HG03039 (cell line): ENCODE data around the gene MOAP1.
"Not testable (repeated sequence)": the region's sequence is repeated elsewhere in the genome, so short reads cannot be mapped to it uniquely, and the experiment has no call there.

Source experiments
- ATAC-seq: cut with Tn5 transposase; IDR thresholded peaks from one replicate; pipeline ENCODE4 v1.9.1; 2021; ENCODE audit warnings: mild to moderate bottlenecking, moderate library complexity; ENCODE audit not compliant: unreplicated experiment

Gene MOAP1

DNA sequence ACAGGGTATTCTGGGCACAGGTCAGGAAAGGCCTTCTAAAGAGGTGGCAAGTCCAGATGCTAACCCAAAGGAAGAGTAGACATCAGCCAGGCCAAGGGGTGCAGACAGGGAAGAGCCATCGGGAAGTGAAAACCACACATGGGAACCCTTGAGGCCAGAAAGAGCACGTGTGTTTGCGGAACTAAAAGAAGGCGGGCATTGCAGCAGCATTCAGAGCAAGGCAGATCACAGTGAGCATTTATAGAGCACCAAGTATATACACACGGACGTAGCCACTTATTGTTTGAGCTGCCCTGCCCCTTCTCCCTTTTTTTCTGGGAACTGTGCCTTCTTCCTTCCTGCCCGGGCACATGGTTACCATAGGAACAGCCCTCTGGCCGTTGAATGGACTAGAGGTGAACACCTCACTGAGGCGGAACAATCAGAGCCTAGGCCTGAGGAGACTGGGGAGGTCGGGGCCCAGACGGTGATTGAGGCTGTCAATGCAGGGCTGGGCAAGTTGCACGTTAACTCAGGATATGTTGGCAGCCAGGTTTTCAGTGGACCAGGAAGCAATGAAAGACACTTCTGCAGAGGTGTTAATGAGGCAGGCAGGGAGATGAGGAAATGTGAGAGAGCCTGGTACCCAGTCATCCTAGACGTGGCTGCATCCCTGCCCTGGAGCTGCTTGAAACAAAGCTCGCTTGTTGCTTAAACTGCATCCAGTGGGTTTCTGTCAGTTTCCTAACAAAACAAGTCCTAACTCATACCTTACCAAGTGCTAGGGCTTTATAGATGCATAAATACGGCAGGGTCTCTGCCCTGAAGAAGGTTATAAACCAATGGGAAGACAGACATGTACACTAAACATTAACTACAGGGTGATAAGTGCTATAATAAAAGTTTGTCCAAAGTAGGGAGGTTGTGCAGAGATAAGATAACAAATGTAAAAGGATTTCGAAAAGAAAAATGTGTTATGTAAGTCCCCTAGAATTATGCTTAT, 34.2 kb downstream of the MOAP1 start:
- no peak for ATAC-seq

DNA sequence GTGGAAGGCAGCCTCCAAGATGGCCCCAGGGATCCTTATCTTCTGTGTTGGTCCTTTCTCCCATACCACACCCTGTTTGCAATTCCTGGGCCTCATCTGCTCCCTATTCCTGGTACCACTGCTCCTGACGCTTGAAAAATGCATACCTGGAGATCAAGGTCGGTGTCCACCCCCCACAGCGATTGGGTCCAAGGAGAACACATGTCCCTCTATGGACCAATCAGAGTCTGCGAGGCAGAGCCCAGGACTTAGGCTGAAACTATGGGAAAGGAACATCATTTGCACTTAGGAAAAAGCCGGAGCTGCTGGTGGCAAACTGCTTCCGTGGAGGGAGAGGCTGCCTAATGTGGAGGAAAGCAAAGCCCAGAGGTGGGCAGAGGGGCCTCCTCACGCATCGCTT, 35.7 kb downstream of the MOAP1 start:
- no peak for ATAC-seq

DNA sequence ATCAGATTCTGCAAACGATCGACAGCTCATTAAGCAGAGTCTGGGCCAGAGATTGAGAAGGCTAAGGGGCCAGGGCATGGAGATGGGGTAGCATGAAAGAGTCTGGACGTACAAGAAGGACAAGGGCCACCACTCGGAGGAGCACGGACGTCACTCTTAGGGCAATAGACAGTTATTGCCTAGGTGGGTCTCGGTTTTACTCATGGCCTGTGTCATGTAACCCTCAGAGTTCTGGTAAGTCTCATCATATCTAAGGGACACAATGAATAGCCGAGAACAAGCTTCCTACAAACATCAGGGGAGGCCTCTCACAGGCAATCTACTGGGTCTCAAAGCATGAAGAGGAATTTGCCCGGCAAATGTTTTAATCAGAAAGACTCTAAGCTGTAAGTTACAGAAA, 38.6 kb downstream of the MOAP1 start:
- ATAC-seq: no peak

DNA sequence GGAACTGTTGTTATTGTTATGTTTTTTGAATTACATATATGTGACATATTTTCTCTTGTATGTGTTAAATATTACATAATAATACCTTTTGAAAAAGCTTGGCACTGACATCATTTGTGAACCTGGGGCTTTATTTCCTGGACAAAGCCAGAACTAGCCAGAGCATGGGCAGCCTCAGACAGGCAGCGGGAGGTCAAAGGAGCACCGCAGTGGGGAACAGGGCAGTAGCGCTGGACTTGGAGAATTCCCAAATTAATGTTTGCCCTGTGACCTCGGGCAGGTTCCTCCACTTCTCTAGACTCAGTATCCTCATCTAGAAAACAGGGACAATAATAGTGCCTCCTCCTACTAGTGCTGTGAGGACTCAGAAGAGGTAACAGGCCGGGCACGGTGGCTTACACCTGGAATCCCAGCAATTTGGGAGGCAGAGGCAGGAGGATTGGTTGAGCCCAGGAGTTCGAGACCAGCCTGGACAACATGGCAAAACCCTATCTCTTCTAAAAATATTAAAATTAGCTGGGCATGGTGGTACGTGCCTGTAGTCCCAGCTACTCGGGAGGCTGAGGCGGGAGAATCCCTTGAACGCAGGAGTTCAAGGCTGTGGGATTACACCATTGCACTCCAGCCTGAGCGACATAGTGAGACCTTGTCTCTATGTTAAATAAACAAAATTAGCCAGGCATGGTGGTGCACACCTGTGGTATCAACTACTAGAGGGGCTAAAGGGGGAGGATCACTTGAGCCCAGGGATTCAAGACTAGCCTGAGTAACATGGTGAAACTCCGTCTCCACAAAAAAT, 41.6 kb downstream of the MOAP1 start:
- ATAC-seq: no peak

DNA sequence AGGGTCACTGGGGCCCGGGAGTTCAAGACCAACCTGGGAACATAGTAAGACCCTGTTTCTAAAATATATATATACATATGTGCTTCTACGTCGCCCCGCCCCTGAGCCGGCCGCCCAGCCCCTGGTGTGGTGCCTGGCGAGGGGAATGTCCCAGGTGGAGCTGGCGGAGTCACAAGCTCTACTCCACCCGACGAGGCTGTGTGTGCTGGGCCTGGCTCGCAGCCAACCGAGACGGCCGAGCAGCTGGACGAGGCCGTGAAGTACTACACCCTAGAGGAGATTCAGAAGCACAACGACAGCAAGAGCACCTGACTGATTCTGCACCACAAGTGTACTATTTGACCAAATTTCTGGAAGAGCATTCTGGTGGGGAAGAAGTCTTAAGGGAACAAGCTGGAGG, 46.8 kb downstream of the MOAP1 start:
- no peak for ATAC-seq

DNA sequence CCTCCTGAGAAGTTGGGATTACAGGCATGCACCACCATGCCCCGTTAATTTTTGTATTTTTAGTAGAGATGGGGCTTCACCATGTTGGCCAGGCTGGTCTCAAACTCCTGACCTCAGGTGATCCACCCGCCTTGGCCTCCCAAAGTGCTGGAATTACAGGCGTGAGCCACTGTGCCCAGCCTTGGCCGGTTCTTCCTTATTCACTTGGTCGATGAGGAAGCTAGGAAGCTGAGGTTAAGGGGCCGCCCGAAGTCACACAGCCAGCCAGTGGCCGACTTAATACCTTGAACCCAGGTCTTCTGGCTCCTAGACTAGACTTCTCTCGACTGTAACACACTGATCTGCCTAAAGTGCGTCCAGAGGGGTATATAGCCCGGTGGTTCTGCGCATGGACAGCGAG, 48.2 kb downstream of the MOAP1 start:
- not testable (repeated sequence) for ATAC-seq

DNA sequence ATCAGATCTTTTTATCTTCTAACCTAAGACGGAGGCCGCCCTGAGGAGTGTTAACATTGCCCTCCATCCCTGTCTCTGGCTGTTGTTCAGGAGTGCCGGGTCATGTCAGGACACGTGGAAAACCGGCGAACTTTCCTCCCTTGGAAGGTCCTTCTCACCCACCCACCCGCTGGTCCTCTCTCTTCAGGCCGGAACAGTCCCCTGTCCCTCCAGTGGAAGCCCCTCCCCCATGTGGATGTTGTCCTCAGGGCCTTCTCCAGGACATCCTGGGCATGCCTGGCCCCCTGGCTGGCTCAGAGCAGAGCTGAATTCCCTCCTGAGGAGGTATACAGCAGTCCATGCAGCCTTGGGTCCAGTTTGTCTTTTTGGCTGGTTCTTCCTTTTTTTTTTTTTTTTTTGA, 48.7 kb downstream of the MOAP1 start:
- no peak for ATAC-seq

DNA sequence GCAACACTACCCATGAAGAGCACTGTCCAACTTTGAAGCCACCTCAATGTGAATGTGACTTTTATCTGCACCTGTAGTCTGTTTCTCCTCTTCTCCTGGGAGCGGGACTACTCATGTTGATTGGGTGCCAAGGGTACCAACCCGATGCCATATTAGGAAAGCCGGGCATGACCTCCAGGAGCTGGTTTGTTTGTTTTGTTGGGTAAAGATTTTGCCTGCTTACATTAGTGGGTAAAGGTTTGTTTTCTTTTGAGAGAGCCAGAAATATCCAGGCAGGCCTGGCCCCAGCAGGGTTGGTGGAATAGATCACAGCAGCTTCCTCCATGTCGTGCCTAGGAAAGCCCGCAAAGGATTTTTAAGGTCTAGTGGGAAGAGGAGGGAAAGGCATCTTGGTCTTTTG, 49.3 kb downstream of the MOAP1 start:
- ATAC-seq: no peak

DNA sequence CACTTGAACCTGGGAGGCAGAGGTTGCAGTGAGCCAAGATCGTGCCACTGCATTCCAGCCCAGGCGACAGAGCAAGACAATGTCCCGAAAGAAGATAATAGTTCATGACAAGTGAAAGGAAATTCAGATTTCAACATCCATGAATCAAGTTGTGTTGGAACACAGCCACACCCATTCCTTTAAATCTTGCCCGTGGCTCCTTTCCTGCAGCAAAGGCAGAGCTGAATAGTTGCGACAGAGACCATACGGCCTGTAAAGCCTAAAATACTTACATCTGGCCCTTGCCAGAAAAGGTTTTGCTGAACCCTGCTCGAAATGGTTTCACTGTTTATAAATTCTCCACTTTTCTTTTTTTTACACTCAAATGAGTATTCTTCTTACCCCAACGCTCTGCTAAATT, 51.2 kb downstream of the MOAP1 start:
- ATAC-seq: no peak

DNA sequence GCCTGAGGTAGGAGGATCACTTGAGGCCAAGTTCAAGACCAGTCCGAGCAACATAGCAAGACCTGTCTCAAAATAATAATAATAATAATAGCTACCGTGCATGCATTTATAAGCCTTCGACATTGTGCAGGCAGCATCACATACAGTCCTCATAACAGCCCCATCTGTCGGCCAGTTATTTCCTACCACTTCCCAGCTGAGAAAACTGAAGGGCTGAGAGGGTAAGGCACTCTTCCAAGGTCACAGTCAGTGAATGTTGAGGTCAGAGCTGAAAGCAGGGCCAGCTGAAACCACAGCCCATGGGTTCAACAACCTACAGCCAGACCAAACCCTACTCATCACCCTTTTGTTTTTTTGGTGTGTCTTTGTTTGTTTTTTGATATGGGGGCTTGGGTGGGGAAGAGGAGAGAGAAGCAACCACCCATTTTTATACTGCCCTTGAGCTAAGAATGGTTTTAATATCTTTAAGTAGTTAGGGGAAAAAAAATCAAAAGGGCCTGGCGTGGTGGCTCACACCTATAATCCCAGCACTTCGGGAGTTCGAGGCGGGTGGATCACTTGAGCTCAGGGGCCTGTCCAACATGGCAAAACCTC, 52.1 kb downstream of the MOAP1 start:
- no peak for ATAC-seq
